C4-2B (cell line): Measurements from ENCODE around the gene RTTN.

Experiments
- ZFX ChIP-seq: fragments of 450-650 bp; IDR thresholded peaks from 2 replicates; pipeline ENCODE4 v1.6.1; 2017
- TF ChIP-seq, protein P1 (sequence below): fragments of 450-650 bp; conservative IDR thresholded peaks from 2 replicates; pipeline ENCODE4 v1.5.1; 2017; ENCODE audit warnings: mild to moderate bottlenecking

DNA sequence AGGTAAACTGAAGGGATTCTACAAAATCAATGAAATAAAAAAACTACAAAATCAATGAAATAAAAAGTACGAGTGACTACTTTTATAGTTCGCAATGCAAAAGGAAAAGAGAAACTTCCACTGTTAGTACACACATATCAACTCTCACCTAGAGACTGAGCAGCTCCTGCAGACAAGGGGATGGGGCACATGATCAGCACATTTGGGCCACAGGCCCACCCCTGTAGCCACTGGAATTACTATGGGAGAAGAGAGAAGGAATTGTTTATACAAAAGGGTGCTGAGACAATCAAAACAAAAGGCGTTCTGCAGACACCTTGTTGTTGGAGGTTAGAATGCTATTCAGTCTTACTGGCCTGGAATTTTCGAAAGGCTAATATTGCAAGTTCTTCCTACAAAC lies 223.1 kb downstream of the RTTN start:
- TF ChIP-seq, protein P1, sequence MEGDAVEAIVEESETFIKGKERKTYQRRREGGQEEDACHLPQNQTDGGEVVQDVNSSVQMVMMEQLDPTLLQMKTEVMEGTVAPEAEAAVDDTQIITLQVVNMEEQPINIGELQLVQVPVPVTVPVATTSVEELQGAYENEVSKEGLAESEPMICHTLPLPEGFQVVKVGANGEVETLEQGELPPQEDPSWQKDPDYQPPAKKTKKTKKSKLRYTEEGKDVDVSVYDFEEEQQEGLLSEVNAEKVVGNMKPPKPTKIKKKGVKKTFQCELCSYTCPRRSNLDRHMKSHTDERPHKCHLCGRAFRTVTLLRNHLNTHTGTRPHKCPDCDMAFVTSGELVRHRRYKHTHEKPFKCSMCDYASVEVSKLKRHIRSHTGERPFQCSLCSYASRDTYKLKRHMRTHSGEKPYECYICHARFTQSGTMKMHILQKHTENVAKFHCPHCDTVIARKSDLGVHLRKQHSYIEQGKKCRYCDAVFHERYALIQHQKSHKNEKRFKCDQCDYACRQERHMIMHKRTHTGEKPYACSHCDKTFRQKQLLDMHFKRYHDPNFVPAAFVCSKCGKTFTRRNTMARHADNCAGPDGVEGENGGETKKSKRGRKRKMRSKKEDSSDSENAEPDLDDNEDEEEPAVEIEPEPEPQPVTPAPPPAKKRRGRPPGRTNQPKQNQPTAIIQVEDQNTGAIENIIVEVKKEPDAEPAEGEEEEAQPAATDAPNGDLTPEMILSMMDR: no peak
- no peak for TF ChIP-seq ZFX
